Fibroblast of skin of left quadriceps (primary cell): ENCODE results near the gene LRIG1.

ENCODE experiments used
- DNase-seq, 2 experiments: peaks; one replicate each; pipeline ENCODE4 v3.0.0-alpha.2; 2013; ENCODE audit warnings: low read depth in 2 of 2

The LRIG1 gene

DNA sequence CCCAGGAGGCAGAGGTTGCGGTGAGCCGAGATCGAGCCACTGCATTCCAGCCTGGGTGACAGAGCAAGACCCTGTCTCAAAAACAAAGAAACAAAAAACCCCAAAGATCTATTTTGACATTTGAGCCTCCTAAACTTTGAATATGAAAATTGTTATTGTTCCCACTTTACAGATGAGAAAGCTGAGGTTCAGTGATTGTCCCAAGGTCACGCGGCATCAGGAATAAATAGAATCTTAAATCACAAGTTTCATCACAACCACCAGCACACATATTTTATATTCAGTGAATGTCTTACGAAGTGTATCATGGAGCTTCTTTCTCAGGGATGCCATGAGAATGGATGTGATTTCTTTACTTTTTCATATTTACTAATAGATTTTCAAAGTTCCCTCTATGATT is 5.3 kb upstream of the LRIG1 start:
- DNase-seq = no peak

DNA sequence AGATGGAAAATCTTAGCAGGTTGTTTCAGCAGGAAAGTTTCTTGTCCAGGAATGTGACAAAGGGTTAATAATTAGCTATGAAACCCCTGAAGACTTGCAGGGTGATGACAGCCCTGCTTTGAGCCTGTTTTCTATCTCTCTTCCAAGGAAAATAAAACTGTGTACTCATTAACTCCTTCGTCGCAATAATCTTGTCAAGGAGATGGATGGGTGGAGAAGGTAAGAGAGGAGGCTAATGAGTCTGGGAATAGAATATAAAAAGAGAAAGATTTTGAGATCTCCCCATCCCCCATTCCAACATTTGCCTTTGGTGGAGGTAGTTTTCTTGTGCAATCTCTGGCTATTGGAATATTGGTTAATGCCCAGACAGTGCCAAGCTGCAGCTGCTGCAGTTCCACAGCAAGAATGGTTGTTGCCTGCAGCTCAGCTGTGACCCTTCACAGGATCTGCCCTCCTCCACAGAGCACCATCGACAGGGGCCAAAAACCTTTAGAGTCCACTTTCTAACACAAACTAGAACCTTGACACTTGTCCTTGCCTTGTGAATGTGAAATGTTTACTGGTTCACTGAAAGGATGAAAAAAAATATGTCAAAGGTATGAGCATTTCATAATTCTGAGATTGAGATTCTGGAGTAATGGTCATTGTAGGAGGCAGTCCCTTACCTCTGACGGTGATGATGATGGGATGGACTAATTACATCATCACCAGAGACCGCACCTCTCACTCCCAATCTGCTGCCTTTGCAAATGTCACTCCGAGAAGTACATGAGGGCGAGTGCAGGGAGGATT is 4.2 kb upstream of the LRIG1 start:
- no peak for DNase-seq

DNA sequence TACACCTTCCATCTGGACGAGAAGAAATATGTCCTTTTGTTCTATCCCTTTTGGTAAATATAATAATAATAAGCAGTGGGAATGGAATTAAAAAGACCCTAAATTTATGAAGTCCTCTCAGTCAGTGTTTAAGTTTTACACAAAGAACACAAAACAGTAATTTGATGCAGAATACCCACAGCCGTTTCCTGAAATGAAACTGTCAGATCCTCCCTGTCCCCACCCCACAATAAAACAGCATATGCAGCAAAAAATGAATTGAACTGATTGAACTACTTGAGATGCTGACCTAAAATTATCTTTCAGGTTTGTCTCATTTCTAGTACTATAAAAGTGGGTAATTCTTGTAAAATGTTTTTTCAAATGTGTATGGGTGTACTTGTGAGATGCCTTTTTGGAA is 2.2 kb upstream of the LRIG1 start:
- no peak for DNase-seq

DNA sequence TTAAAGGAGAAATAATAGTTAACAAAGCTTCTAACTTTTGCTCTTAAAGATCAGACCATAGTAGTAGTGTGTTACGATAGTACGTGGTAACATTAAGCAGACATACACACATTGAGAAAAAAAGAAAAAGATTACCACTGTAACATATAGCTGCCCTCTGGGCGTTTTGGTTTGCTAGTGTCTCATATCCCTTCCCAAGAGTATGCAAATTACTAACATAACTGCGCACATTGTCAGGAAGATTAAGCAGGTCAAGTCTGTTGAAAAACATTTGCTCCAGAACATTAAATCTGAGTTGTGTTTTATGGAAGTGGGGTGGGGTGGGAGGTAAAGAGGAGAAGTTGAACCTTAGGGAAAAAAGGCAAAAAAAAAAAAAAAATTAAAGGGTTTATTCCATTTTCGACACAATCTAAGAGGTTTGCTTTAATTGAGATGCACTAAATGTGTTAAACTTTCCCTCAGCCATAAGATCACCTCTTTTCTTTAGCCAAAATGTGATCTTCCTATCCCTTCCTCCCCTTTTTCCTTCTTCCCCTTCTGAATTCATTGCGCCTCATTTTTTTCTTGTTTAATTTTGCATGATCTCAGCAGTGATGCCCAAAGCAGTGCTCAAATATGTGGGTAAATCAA is 1.5 kb upstream of the LRIG1 start:
- DNase-seq = no peak

DNA sequence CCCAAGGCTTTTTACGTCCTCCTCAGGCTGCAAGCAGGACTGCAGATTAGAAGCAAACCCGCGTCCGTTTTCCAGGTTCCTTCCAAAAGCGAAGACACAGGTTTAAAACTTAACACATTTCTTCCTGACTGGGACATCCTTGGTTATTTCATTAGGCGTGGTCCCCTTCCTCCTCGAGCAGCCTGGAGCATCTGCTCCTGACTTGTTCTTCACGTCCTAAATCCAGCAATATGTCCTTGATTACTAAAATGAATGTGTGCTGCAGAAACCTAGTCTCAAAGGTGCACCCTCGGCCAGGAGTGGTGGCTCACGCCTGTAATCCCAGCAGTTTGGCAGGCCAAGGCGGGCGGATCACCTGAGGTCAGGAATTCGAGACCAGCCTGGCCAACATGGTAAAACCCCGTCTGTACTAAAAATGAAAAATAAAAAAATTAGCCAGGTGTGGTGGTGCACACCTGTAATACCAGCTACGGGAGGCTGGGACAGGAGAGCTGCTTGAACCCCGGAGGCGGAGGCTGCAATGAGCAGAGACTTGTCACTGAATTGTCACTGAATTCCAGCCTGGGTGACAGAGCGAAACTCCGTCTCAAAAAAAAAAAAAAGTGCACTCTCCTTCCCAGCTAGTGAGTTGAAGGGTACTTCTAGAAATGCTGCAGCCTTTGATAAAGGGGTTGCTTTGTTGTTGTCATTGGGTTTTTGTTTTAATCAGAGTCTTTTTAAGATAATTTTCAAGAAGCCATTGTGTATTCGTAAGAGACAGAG is 842 bp upstream of the LRIG1 start:
- DNase-seq = no peak

DNA sequence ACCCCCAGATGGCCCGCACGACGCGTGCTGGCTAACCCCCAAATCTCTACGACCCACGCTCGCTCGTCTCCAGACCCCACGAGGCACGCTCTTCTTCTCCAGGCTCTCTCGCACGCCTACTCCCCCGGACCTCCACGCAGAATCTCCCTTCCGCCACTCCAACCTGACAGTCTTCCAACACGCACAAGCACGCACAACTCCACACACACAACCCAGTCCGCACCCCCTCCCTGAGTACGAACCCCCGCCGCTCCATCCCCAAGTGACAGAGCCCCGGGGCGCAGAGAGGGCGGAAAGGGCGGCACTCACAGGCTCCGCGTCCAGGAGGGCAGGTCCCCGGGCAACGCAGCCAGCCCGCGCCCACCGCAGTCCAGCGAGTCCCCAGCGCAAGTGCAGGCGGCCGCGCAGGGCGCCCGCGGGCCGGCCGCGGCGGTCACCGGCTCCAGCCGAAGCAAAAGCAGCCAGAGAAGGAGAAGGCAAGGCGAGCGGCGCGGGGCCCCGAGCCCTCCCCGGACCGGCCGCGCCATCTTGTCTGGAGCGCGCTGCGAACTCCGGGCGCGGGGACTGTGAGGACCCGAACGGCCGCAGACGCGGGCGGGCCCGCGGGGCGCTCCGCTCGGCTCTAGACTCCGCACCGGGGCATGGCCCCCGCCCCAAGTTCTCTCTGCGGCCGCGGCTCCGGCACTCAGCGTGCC is 794 bp downstream of the LRIG1 start:
- no peak for DNase-seq

DNA sequence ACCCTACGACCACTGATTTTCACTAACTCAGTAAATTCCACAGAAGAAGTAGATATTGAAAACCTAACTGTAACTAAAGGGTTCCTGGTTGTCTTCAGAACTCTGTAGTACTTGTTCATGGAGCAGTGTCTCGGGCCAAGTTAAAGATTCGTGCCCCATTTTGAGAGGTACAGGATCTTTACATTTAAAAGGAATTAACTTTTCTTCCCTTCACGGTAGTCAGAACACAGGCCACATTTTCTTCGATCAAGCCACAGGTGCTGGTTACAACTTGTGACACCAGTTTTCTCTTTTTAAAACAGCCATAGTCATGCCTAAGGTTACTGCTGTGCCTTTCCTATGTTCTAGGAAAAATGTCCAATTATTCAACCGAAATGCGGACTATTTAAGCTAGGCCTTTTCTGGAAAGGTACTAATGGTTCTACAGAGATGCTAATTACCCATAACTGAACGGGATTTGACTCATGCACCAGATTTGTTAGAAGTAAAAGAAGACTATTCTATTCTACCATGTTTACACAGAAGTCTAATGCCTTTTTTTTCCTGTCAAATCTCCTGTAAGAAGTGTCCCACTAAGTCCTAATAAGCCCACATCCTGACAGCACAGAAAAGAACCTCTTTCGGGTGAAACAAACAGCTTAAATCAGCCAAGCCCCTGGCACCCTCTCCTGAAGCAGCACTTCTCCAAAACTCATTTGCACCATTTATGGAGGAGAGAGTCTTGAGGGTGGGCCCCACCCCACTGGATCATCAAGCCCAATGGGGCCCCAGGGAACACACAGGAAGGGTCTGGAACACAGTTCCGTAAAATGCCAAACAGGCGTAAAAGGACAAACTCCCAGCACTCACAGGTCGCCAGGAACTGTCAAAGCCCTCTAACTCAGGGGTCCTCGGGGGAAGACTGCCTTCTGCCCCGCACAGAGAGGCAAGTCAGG is 1.9 kb downstream of the LRIG1 start:
- DNase-seq = no peak

DNA sequence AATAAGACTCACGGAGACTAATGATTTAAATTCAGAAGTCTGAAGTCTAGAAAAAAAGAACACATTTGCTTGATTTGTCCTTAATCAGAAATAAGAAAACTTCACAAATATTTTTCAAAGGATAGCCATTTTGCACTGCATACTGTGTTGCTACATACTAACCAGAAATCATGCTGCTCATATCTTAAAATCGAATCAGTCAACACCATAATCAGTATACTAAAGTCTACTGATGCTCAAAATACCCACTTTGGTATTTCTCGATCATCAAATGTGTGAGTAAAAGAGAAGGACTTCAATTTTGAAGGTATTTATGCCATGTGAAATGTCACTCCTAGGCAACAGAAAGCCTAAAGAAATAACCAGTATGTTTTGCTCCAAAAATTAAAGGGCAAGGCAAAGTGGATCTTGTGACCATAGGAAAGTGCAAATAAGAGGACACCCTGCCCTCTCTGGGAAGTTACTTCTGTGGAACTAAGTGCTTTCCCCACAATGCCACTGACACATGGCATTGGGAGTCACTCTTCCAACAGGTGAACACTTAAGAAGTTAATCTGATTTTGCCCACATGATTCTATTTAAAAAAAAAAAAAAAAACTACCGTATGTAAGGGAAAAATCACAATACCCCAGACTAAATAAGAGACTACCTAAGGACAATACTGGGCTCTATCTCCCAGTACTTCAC is 2.7 kb downstream of the LRIG1 start:
- no peak for DNase-seq

DNA sequence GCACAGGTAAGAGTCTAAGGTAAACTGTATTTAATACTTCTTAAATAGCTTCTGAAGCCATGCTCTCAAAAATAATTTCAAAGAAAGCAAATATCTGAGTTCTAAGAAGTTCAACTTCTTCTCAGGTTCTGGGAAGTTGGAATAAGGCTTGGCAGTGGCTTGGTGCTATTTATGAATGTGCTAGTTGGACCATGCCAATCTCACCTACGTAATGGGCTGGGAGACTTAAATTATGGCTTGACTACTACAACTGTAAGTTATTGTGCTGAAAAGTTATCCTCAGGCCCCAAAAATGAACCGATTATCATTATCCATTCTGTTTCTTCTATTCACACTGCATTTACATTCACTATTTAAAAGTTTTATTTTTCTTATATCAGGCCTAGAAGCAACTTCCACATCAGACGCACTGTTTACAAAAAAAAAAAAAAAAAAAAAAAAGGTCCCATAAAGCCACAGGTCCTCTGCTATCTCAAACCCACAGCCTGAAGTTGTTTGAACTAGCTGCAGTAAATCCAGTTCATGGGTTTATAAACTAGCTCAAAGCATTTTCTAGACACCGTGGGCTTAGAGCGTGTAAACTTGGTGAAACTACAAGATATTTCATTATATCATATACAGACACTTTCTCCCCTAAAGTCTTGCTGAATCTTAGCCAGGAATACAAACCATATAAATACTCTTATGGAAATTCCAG is 3.4 kb downstream of the LRIG1 start:
- no peak for DNase-seq

DNA sequence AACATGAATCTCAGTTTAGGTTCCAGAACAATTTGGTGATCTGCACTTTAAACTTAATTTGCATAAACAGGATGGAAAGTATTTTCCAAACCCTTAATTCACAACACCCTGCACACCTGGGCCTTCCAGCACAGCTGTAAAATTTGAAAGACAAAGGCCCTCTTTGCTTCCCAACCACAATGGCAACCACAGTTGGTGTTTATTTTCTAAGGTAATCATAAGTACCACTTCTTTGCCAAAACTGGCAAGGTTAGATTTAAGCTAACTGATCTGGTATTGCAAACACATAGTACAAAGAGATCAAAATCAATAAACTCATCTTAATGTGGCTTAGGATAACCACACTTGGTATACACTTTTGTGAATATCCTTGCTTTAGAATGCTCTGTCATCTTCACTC is 4.1 kb downstream of the LRIG1 start:
- DNase-seq = no peak

DNA sequence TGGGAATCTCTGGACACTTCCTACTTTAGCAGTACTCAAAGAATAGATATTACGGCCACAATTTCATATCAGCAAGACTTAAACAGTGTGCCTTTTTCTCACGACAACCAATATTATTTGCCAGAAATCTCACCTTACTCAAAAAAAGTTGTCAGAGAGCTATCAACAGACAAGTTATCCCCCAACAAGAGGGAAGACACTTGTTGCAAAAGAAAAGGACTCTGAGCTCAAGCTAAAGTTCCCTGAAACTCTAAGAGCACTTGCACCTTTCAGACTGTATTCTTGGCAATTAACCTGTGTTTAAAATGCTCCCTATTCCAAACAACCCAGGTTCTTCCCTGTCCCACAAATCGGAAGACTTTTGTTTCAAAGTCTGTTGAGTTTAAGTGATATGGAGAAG is 4.5 kb downstream of the LRIG1 start:
- no peak for DNase-seq

DNA sequence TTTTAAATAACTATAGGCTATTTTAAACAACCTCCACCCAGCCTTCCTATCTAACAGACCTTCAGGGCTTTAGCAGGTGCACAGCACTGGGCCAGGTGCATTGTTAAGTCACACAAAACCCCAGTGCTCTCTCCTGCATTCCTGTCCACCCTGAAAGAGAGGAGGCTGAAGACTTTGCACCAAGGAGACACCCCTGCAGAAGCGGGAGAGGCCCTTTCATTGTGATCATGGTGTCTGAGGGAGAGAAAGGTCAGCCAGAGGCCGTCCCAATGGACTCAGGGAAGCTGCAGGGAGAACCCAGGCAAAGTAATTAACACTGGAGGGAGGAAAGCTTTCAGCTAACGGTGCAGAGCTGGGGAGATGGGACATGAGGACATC is 5.2 kb downstream of the LRIG1 start:
- no peak for DNase-seq

DNA sequence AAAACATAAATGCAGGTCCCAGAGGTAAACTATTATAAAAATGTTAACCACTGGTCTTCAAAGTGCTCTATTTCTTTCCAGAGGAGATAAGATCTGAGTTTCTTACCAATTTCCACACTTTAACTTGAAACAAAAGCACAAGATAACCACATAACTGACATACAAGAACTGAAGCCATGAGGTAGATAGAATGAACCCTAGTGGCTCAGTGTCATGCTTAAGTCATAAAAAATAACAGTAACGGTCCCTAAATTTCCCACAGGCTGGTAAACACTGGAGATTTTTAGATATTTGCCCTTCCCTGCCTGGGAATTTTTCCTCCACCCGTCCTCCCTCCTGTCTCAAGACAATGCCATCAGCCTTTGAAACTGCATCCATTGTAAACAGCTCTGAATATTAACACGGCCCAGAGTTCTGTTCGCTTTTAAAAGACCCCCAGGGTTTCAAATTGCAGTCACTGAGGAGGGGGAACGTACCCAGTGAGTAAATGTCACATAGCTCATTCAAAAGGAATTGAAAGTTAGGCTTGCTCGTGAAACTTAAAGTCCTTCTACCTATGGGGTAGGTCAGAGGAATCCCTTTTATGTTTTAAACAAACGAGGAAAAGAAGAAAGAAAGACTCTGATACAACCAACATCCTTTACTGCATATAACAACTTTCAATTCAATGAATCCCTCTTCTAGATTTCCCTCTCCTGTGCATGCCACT is 5.7 kb downstream of the LRIG1 start:
- no peak for DNase-seq

DNA sequence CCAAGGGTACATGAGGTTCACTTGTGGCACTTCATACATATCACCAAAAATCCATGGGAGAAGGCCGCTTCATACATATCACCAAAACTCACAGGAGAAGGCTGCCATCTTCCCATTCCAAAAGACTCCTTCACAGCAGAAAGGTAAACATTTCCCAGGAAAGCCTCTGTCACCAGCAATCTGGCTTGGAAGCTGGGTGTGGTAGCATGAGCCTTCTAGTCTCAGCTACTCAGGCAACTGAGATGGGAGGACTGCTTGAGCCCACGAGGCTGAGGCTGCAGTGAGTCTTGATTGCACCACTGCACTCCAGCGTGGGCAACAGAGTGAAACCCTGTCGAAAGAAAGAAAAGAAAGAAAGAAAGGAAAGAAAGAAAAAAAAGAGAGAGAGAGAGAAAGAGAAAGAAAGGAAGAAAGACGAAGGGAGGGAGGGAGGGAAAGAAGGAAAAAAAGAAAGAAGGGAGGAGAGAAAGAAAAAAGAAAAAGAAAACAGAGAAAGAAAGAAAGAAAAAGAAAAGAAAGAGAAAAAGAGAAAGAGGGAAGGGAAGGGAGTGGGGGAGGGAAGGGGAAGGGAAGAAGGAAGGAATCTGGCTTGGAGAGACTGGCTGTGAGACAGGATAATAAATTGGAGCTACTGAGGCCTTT is 7.2 kb downstream of the LRIG1 start:
- DNase-seq = no peak

DNA sequence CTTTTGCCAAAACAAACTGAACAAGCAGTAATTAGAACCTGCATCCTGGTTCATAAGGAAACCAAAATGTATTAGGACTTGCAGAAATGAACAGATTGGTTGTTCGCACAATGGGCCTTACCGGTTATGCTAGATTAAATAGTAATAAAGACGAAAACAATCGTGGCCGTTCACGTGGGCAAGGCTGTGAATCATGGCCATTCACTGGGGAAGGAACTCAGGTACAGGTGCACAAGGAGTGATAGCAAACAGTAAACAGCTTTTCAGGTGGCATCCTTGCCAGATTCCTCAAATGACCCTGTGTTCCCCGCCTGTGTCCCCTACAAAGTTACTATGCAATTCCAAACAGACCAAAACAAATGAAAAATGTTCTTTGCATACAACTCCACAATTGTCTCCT is 8.2 kb downstream of the LRIG1 start:
- DNase-seq = no peak

DNA sequence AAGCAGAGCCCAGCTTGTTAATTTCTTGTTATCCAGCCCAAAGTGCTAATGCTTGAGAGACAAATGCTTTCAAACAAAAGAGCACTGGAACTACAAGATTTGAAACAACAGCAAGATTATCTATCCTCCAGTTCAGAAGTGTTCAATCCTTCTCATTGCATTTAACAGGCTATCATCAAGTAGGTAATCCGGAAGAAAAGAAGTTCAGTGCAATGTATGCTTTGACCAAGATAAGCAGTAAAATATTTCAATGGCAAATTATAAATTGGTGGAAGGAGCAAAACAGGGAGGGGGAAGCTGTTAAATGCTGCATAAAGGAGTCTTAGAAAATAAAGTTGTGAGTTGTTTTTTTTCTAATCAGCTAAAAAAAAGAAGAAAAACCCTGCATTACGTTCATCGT is 8.8 kb downstream of the LRIG1 start:
- DNase-seq = no peak

DNA sequence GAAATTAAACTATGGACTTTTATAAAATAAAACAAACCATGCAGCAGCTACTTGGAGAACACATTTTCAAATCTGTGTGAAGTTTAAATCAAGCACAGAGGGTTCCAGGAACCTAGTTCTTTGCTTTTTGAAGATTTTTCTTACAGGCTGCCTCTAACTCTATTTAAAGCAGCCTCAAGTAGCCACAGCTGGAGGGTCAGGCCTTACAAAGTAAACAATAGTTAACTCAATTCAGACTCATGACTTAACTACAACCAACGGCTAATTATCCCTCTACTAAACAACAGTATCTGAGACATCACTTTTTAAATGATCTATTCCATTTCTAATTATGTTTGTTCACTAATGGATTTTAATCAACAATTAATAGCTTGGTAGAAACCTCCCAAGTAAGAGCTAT is 9.8 kb downstream of the LRIG1 start:
- DNase-seq = no peak

DNA sequence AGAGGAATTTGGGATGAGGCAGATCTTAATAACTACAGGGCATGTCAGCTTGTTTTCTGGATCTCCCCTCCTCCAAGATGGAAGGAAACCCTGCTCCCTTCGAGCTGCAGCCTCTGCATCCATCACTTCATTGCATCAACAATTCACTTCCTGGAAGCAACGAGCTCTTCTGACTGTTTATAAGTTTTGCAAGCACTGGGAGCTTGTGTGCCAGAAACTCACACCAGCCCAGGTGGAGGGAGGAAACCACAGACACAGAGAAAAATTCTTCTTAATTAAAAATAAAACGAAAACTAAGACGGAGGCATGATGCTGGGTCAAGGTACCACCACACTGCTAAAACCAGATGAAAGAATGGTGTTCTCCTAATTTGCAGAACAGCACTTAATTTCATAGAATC is 10.6 kb downstream of the LRIG1 start:
- no peak for DNase-seq

DNA sequence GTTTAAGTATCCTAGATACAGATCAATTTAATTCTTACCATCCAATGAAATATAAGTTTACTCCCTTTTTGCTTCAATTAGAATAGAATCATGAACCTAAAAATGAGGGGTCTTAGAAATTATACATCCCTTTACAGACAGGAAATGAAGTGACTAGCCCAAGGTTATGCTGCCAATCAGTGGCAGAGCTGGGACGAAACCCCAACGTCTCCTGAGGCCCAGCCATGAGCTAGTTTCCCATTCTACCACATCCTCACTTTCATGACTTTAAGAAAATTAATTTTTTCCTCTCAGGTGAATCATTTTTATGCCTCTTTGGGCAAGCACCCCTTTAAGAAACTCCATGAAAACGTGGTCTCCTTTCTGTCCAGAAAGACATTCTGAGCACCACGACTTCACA is 11.2 kb downstream of the LRIG1 start:
- DNase-seq = no peak
